ENCODE results near the gene ANKRD13D. TPM values are rescaled to one million over a fixed set of nuclear protein-coding genes. Genes with fewer than 3 reads are reported as not detected.

Gene ANKRD13D
- total and polyA plus RNA-seq, 2 of the 8 experiments (the other 6 are each of a cell fraction or from before 2014, with no cell fraction given): 24.9 to 26.5 TPM

- H3K79me2 ChIP-seq (ENCODE audit: control insufficient read depth in 1 of 2, insufficient read depth in 2 of 2, low read length in 2 of 2): no peaks in the 10 kb centered on the region
- no peak overlapping the region for H3K56ac ChIP-seq (replicated peaks; ENCODE audit: insufficient read length, low read depth, low read length)
- no peak overlapping the region for H3K23ac ChIP-seq (ENCODE audit: insufficient read length)
- H3K4me1 ChIP-seq (replicated peaks in 1 of 4; ENCODE audit: control insufficient read depth in 3 of 4, insufficient read depth in 4 of 4, low read length in 3 of 4): peaks cover 0 to 10% (median 5%) of the 10 kb centered on the region in 4 experiments; a peak in 6 of 7 replicates
- no peak overlapping the region for H4K91ac ChIP-seq (replicated peaks; ENCODE audit: insufficient read length, low read length)
- H4K8ac ChIP-seq (ENCODE audit: extremely low read depth, insufficient read depth, low read length): no peak overlapping the region
- no peak overlapping the region for H2BK12ac ChIP-seq (ENCODE audit: low read depth, low read length)
- H3K27me3 ChIP-seq (replicated peaks in 1 of 4; ENCODE audit: control insufficient read depth in 3 of 4, extremely low read depth in 1 of 4, insufficient read depth in 3 of 4, low read length in 3 of 4): no peaks in the 10 kb centered on the region
- no peak overlapping the region for H2BK120ac ChIP-seq (replicated peaks; ENCODE audit: low read depth, low read length)
- no peaks in the 10 kb centered on the region for H3K9me3 ChIP-seq (ENCODE audit: insufficient read depth in 2 of 2, low read depth in 1 of 2, low read length in 1 of 2)
- no peak overlapping the region for H3K14ac ChIP-seq (ENCODE audit: insufficient read length)
- H3K23me2 ChIP-seq (ENCODE audit: low read depth, low read length): peaks cover 2% of the 10 kb centered on the region; the same call in 1 of the 2 replicates
- TF ChIP-seq RXRA (IDR thresholded peaks at IDR 0.05; ENCODE audit: insufficient read depth, low read depth, low read length) (no peak), USF2 (IDR thresholded peaks at IDR 0.05; ENCODE audit: low read length) (no peak), EP300 (IDR thresholded peaks at IDR 0.05; ENCODE audit: borderline replicate concordance in 1 of 2, low read depth in 2 of 2, low read length in 2 of 2) (no peak), MAX (IDR thresholded peaks at IDR 0.05) (no peak), SIN3A (conservative IDR thresholded peaks at IDR 0.05 in 1 of 2, IDR thresholded peaks at IDR 0.05 in 1 of 2; ENCODE audit: low read depth in 1 of 2, low read length in 2 of 2) (no peak), POLR2AphosphoS5 (IDR thresholded peaks at IDR 0.05; ENCODE audit: low read depth, low read length) (no peak), RFX5 (IDR thresholded peaks at IDR 0.05; ENCODE audit: borderline replicate concordance, low read depth, low read length) (no peak)
- H2AK5ac ChIP-seq (ENCODE audit: low read depth, low read length): no peak overlapping the region
- H3K27ac ChIP-seq (ENCODE audit: low read depth, low read length): no peak overlapping the region
- H3K79me1 ChIP-seq (ENCODE audit: low read depth, low read length): no peaks in the 10 kb centered on the region; the same call in 1 of the 2 replicates
- H3K4ac ChIP-seq (replicated peaks; ENCODE audit: insufficient read length, low read depth, low read length): no peak overlapping the region
- H3K36me3 ChIP-seq (ENCODE audit: control insufficient read depth in 2 of 4, insufficient read depth in 4 of 4, low read length in 3 of 4): peaks cover 15 to 55% (median 38%) of the 10 kb centered on the region in 4 experiments
- no peak overlapping the region for H2BK15ac ChIP-seq (ENCODE audit: low read length)
- H3K18ac ChIP-seq (ENCODE audit: extremely low read depth, low read length): no peak overlapping the region
- H2AFZ ChIP-seq (ENCODE audit: low read length): no peak overlapping the region
- H4K5ac ChIP-seq (ENCODE audit: insufficient read length, low read depth, low read length): no peak overlapping the region
- 95% methylated on average over 13 of the region's 13 CpGs; no CpG with 5 or more reads in 1 of the 2 experiments for WGBS, 2 experiments (ENCODE audit: extremely low coverage in 1 of 2, insufficient coverage in 1 of 2, insufficient read length in 1 of 2, insufficient replicate concordance in 2 of 2, low coverage in 1 of 2, low lambda C conversion rate in 2 of 2, missing lambda C conversion rate in 1 of 2)
- H3K4me2 ChIP-seq (ENCODE audit: insufficient read depth in 1 of 2, low read depth in 2 of 2, low read length in 2 of 2): no peak overlapping the region
- H2BK20ac ChIP-seq (ENCODE audit: low read length): no peak overlapping the region
- ChIA-PET POLR2A (ENCODE audit: partially characterized antibody) (interaction anchor here (0.8 to 2.1 kb wide), 3 partner anchors 13 to 20 kb away, joined by 3 to 5 read pairs (median 4); partner anchors contain the start of gene SSH3), CTCF (ENCODE audit: partially characterized antibody) (interaction anchor here (1.0 to 3.6 kb wide), 12 partner anchors 8 to 84 kb away, joined by 3 to 19 read pairs (median 4); partner anchors contain the start of gene SSH3)
- H3K9ac ChIP-seq (replicated peaks in 1 of 4; ENCODE audit: extremely low read depth in 1 of 4, low read depth in 3 of 4, low read length in 3 of 4): no peak overlapping the region
- peaks cover 0 to 2% of the 10 kb centered on the region in 2 experiments for H4K20me1 ChIP-seq (replicated peaks in 1 of 2; ENCODE audit: control insufficient read depth in 1 of 2, insufficient read depth in 2 of 2, low read length in 2 of 2)
- DNase-seq (ENCODE audit: low read depth in 1 of 2, low spot score in 2 of 2) (no peak), FAIRE-seq (no peak)
- no peak overlapping the region for H3K4me3 ChIP-seq (ENCODE audit: extremely low read depth in 1 of 4, insufficient read depth in 2 of 4, low read depth in 3 of 4, low read length in 4 of 4)
- no peak overlapping the region for H2BK5ac ChIP-seq (ENCODE audit: low read depth, low read length)
These were observed 5.6 kb upstream of the ANKRD13D start for GRCh38 chr11:67283481-67283963.
